ENCODE results near the gene MMP17. TPM values are rescaled to one million over a fixed set of nuclear protein-coding genes. Genes with fewer than 3 reads are reported as not detected.

The MMP17 gene
- polyA plus RNA-seq, 1 experiment: 13.7 TPM

DNA sequence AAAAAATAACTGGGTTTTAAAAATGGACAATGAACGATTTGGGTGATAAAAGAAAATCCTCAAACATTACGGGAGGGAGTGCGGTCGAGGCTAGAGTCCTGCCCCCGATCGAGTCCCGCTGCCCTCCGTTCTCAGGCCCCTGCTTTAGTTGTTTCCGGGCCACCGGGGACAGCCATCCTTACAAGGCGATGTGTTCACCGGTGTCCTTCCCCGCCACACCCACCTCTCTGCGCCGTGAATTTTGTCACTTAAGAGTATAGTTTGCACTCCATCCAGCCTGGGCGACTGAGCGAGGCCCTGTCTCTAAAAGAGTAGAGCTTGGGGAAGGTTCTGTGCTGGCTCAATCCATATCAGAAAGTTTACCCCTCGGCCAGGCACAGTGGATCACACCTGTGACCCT is 69.1 kb downstream of the MMP17 start:
- H3K27me3 ChIP-seq (ENCODE audit: control insufficient read depth, insufficient read depth, low read length): no peaks in the 10 kb centered on the region
- DNase-seq (ENCODE audit: low read depth): no peak
- peaks cover 17% of the 10 kb centered on the region for H3K36me3 ChIP-seq (ENCODE audit: control insufficient read depth, insufficient read depth, low read length)
- no peak overlapping the region for H3K4me3 ChIP-seq (ENCODE audit: low read depth, low read length)
- TF ChIP-seq, protein P1, sequence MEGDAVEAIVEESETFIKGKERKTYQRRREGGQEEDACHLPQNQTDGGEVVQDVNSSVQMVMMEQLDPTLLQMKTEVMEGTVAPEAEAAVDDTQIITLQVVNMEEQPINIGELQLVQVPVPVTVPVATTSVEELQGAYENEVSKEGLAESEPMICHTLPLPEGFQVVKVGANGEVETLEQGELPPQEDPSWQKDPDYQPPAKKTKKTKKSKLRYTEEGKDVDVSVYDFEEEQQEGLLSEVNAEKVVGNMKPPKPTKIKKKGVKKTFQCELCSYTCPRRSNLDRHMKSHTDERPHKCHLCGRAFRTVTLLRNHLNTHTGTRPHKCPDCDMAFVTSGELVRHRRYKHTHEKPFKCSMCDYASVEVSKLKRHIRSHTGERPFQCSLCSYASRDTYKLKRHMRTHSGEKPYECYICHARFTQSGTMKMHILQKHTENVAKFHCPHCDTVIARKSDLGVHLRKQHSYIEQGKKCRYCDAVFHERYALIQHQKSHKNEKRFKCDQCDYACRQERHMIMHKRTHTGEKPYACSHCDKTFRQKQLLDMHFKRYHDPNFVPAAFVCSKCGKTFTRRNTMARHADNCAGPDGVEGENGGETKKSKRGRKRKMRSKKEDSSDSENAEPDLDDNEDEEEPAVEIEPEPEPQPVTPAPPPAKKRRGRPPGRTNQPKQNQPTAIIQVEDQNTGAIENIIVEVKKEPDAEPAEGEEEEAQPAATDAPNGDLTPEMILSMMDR (IDR thresholded peaks at IDR 0.05; ENCODE audit: insufficient read depth, low read depth, low read length): no peak
- ChIA-PET CTCF (interaction anchor here (0.6 to 1.2 kb wide), 5 partner anchors 27 to 161 kb away, joined by 3 to 4 read pairs (median 3); no protein-coding TSS in a partner anchor), POLR2A (no interaction called here)

DNA sequence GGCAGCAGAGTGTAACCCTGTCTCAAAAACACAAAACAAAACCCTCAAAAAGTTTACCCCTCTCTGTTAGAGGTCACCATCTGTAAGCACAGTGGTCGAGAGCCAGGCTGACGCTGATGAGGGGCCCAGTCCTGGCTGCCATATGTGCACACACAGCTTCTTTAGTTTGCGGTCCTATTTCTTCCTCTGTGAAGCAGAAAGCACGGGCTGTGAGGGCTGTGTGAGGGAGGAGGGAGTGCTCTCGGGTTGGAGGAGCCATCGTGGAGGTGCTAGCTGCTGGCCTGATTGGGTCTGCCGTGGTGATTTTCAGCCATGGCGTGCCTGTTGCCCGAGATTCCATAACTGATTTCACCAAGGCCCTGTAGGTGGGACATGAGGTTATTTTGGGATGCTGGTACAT is 69.7 kb downstream of the MMP17 start:
- TF ChIP-seq, protein P1 (IDR thresholded peaks at IDR 0.05; ENCODE audit: insufficient read depth, low read depth, low read length): no peak
- no peak for DNase-seq (ENCODE audit: low read depth)
- H3K27me3 ChIP-seq (ENCODE audit: control insufficient read depth, insufficient read depth, low read length): no peaks in the 10 kb centered on the region
- ChIA-PET CTCF (no interaction called here), POLR2A (no interaction called here)
- peaks cover 19% of the 10 kb centered on the region for H3K36me3 ChIP-seq (ENCODE audit: control insufficient read depth, insufficient read depth, low read length)
- no peak overlapping the region for H3K4me3 ChIP-seq (ENCODE audit: low read depth, low read length)

DNA sequence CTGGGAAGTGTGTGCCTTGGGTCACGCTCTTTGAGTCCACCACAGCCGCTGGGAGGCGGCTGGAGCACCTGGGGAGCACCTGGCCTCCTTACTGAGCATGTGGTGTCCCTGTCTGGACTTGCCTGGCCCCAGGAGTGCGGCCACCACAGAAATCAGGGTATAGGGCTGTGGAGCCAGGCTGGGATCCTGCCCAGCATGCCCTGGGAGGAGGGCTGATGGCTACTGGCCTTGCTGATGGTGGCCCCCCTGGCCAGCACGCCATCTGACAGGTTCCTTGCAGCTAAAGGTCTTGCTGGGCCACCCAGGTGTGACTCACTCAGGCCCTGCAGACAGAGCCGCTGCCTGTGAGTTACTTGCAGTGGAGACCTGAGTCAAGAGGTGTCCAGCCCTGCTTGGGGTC is 72.2 kb downstream of the MMP17 start:
- H3K4me3 ChIP-seq (ENCODE audit: low read depth, low read length): no peak overlapping the region
- H3K27me3 ChIP-seq (ENCODE audit: control insufficient read depth, insufficient read depth, low read length): no peaks in the 10 kb centered on the region
- ChIA-PET CTCF (no interaction called here), POLR2A (no interaction called here)
- TF ChIP-seq, protein P1 (IDR thresholded peaks at IDR 0.05; ENCODE audit: insufficient read depth, low read depth, low read length): no peak
- DNase-seq (ENCODE audit: low read depth): no peak
- peaks cover 31% of the 10 kb centered on the region for H3K36me3 ChIP-seq (ENCODE audit: control insufficient read depth, insufficient read depth, low read length)

Small RNA genes within 50 kb of the gene (small RNA-seq; reads per million reads assigned to genes)
- gene RNA5SP378 (ENCODE audit: insufficient read length, low read depth, low replicate concordance) (not detected), gene RNU6-1017P (ENCODE audit: insufficient read length, low read depth, low replicate concordance) (not detected)

Other genes with a start within 250 kb of the MMP17 start
- 9.9 and 11.7 TPM in 2 replicates for gene SFSWAP, start 117.3 kb upstream of the MMP17 start, polyA plus RNA-seq (2011; rRNA removed)
- 7.8 and 13.7 TPM in 2 replicates for gene ULK1, start 66.2 kb downstream of the MMP17 start, polyA plus RNA-seq (2011; rRNA removed)
- gene PUS1, start 100.9 kb downstream of the MMP17 start, polyA plus RNA-seq (2011; rRNA removed): 15.7 and 21.2 TPM in 2 replicates
- gene EP400, start 121.5 kb downstream of the MMP17 start, polyA plus RNA-seq (2011; rRNA removed): 2.5 and 3.2 TPM in 2 replicates